Stimulated activated CD4-positive, alpha-beta T cell treated with anti-CD3 and anti-CD28 coated beads, Interleukin-2, amount 100 ng/mL, for 4 hours (primary cell): ENCODE data around the gene ZXDC.

Experiments
- DNase-seq: peaks from one replicate; pipeline ENCODE4 v3.0.0-alpha.2; 2020; ENCODE audit warnings: low read depth

ZXDC gene

DNA sequence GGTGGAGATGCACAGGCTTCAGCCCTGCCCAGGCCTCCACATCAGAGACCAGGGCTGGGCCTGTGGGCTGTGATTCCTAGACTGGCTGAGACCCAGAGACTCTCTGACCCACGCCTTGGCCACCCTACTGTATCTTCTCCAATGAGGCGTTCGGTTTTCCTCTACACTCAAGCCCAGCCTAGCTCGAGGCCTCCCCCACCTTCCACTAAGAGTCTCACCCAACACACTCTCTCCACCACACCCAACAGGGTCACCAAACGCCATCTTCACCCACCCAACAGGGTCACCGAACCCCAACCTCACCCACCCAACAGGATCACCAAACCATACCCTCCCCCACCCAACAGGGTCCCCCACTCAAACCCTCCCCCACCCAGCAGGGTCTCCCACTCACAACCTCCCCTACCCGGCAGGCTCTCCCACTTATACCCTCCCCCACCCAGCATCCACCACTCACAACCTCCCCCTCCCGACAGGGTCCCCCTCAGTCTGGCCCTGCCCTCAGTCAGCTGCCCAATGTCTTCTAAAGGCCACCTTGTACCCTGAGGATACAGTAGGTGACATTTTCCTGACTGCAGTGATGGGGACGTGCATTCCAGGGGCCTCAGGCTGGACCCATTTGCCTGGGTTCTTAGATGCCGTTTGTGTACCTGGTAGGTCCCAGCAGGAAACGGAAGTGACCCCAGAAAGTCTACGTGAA is 60.6 kb downstream of the ZXDC start:
- DNase-seq = no peak

DNA sequence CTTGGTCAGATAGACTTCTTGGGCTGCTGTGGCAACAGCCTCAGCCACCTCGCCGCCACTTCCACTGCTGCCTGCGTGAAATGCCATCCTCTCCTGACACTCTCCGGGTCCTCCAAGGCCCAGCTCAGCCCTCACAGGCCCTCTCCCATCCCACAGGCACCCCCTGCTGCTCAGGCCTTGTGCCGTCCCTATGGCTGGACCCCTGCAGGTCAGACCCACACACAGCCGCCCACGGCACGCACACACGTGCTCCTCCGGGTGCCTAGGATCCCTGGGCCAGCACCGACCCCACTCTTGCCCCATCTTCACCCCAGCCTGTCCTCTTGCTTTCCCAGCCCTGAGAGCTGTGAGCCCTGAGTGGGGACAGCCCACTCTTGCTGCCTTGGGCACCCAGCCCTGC is 61.3 kb downstream of the ZXDC start:
- no peak for DNase-seq

DNA sequence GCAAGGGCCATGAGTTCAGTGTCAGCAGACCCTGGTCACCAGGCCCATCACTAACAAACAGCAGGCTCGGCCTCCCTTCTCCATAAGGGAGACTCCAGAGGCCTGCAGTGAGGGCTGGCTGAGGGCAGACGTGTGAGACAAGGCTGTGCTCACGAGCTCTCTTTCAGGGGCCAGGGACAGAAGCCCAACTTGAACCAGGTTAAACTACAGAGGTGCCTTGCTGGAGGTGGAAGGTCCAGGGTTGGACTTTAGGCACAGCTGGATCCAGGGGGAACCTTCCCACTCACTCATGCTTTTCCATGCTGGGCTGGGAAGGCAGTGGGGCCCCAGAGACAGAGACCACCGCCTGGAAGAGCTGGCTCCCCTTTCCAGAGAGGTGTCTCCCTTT is 62.0 kb downstream of the ZXDC start:
- DNase-seq = no peak

DNA sequence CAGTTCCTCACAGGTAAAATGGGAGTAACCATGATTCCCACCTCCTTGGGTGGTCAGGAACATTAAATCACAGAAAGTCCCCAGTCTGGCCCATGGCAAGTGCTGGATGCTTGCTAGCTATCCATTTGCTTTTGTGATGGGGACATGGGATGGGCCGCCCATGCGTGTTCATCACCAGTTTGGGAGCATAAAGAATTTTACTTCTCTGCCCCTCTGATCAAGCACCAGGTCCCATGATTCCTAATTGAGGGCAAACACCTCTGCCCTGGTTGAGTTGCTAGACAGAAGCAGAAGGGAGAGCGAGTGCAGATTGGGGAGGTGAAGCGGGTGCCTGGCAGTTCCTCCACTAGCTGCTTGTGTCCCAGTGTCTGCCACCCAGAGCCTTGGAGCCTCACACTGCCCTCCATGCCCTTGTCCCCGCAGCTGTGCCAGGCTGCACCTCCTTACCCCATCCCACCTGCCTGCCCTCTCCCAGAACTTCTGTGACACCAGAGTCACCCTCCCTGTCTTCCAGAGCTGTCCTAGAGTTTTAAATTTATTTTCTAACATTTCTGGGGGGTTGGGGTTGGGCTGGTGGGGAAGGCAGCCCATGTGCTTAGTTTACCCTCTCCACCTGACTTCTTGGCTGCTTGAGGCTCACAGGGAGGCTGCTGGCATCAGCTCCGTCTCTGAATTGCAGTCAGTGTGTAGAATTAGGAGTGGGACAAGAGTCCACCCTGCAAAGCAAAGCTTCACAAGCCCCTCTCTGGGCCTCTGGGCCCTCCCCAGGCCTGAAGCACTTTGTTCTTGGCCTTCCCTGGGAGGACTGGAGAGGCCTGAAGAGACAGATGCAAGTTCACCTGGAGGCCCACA is 62.6 kb downstream of the ZXDC start:
- no peak for DNase-seq

DNA sequence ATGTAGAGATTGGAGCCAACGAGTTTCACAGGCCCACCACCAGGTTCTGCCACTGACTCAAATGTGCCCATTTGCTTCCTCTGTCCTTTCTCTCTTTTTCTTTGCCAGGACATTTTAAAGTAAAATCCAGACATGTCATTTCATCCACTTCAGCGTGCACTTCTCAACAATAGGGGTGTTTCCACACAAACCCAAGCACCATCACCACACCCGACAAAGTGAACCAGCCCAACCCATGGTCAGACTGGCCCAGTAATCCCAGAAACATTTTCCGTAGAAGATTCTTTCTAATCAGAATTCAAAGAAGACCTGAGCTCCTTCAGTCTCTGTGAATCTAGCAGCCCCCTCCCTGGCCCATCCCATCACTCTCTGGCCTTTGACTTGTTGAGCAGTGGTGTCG is 67.6 kb downstream of the ZXDC start:
- DNase-seq = no peak

DNA sequence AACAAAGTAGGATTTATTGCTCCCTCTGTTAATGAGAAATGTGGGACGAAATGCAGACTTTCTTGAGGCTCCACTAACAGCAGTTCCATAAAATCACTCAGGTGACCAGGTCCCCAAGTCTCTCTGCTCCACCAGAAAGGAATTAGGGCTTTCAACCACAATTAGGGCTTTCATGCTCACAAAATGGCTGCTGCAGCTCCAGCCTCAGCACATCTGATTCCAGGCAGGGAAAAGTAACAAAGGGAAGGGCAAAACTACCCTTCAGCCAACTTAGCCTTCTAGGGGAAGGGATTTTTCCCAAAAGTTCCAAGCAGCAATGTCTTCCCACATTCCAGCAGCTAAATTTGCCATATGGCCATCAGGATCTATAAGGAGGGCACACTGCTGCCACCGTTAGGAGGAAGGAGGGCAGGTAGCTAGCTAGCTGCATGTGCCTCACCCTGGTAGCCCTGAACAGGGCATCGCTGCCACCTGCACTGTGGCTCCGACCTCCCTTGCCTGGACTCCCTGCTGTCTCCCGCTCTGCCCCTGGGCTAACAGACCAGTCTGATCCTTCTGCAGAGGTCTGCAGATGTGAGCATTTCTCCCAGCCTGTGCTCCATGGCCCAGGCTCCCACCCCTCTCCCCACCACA is 68.2 kb downstream of the ZXDC start:
- no peak for DNase-seq

DNA sequence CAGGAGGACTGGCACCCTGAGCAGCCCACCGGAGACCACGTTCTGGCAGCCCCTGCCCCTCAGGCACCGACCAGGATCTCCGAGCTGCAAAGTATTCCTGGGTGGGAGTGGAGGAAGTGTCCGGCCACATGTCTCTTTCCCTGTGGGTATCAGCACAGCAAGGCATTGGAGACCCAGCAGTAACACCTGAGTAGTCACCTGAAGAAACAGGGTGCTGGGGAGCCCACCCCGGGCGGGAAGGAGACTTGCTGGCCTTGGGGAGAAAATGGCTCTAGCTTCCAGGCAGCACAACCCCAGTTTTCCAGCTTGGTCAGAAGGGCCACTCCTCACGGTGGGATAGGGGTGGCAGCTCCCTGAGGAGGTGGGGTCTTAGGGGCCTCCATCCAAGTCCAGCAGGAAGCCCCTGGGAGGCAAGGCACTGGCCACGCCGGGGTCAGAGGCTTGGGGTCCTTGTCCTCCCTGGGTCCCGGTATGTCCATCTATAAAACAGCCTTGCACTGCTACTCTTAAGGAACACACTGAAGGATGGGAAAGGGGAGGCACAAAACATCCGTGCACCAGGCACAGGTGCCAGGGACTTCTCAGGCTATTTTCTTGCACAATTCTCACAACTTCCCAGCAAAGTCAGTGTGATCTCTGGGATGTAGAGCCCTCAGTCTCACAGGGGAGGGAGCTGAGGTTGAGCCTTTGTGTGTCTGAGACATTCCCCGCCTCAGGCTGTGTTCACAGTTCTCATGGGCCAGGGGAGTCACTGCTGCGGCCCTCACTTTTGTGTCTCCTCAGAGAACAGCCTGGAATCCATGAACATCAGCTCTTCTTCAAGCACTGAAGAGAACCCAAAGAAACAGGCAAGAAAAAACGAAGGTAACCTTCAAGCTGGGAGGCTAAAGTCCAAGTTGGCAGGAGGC is 69.0 kb downstream of the ZXDC start:
- no peak for DNase-seq

DNA sequence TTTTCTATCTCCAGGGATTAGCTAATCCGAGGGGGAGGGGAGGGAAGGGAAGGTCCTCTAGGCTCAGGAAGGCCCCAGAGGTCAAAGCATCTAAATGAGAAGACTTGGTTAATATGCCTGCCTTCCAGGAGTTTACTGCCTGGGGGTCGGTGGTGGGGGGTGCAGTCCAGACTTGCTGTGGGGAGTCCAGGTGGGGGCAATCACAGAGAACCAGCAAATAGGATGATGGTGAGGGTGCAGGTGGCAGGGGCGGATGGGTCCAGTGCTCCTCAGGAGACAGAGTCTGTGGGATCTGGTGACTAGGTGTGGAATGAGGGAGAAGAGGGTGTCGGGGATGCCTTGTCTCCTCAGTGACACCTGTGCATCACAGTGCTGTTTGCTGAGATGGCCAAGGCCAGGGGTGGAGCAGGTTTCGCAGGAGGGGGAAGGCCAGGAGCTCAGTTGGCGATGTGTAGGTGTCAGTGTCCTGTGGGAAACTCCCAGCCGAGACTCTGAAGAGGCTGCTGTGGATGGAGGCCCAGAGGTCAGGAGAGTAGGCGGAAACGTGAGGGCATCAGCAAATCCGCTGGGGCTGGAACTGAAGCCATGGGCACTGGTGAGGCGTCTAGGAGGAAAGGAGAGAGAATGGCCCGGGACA is 72.9 kb downstream of the ZXDC start:
- DNase-seq = no peak

DNA sequence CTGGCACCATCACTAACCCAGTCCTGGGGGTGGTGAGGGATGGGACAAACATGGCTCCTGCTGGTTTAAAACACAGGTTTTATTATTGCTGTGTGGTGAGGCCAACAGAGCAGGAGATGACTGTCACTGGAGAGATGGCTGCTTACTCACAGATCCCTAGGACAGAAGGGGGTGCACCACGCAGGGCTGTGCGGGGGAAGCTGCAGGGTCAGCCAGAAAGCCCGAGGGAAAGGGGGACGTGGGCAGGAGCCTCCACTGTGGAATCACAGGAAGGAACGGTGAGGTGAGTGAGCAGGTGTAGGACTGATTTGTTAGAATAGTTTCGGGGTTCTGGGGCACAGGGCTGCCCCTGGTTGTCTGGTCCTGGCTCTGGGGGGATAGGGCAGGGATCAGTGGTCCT is 73.5 kb downstream of the ZXDC start:
- no peak for DNase-seq

DNA sequence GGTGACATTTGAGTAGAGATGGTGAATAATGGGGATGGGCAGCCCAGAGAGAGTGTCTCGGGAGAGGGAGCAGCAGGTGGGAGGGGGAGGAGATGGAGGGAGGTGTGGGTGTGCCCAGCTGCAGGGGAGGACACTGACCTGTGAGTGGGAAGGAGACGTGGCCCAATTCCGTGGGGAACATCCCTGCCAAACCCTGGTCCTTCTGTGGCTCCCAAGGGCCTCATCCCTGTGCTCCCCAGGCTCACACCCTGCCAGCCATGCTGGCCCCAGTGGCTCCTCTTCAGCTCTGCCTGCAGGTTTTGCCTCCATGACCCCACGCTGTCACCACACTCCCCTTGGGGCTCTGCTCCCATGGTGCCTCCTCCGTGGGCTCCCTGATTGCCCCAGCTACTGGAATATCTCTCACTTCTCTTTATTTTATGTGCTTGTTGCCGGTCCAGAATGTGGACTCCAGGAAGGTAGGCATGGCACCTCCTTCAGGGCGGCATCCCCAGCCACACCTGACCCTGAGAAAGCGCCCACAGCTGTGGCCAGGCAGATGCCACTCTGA is 74.0 kb downstream of the ZXDC start:
- no peak for DNase-seq

DNA sequence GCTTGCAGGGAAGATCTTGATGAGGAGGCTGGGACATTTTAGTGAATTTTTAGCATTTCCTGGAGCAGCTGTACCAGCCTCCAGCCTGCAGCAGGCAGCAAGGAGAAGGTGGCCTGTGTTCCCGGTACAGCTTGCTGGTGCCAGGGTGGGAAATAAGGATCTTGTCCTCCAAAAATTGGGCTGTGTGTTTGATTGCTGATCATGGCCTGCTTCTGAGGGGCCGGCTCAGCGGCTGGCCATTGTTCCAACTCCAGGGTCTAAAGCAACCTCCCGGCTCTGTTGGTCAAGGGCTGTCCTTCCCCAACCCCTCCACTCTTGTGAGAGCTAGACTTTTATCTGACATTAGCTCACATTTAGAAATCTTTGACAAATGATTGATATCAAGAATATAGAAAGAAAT is 75.9 kb downstream of the ZXDC start:
- DNase-seq = no peak

DNA sequence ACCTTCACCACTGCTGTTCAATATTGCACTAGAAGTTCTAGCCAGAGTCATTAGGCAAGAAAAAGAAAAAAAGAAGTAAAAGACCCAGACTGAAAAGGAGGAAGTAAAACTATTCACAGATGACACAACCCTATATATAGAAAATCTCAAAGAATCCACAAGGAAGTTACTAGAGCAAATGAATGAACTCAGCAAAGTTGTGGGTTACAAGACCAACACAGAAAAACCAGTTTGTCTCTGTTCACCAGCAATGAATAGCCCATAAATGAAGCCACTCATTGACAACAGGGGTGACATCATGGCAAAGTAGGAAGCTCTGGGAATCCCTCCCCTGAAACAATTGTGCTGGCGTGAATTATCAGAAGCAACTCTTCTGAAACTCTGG is 76.3 kb downstream of the ZXDC start:
- DNase-seq = no peak

DNA sequence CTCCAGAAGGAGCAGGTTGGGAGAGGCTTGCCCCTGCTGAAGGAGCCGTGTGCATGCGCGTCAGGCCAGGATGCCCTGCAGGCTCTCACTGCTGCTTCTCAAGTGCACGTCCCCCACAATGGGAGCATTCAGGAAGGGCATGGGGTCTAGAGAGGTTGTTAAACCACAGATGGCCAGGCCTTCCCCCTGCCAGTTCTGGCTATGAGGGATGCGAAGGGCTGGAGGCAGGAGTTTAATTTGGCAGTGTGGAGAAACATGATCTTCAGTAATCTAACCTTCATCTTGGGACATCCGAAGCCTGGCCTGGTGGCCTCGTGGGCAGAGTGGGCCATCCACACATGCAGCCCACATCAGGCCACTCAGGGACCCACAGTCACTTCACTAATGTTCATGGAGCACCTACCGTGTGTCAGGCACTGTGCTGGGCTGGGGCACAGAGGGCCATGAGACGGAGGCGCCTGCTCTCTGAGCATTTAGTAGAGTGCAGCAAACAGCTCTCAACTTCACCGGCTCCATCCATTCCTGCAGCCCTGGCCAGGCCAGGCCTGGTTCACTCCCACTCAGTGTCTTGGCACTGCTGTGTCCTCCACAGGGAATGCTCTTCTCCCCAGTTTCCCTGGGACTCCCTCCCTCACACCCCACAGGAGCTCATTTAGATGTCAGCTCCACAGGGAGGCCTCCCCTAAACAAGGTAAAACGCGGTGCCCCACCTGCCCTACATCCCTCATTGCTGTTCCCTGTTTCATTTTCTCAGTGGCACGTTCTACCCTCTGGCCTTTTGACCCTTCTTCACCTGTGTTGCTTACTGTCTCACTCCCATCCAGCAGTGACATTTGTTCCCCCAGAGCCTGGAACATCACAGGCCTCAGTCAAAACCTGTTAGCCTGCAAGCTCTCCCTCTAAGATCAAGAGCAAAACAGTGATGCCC is 77.0 kb downstream of the ZXDC start:
- no peak for DNase-seq

DNA sequence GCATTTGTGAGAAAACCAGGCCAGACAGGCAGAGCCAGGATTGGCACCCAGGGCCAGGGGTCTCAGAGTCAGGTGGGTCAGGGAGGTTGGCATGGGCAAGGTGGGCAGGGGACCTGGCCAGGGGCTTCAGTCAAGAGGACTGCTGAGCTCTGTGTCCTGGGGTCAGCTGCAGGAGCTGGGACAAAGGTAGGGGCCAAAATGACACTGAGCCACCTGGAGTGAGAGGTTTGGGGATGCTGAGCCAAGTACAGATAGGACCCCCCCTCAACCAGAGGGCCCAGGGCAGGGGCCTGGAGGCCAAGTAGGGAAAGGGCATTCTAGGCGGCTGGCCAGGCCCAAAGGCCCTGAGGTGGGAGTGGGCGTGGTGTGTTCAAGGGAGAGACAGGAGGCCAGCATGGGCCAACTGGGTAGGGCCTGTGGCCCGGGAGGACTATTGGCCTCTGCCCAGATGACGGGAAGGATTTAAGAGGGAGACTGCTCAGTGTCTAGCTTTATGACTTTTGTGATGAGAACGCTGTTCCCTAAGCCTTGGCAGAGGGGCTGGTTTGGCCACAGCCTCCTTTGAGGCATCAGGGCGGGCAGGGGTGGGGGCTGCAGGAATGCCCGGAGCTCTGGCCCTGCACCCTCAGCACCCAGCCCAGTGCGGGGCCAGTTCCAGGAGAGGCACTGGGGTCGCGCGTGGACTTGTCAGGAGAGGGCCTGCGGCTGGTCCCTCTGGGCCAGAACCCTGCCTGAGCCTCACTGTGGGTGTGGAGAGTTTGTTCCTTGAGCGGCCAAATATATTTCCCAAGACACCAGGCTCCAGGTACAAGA is 77.9 kb downstream of the ZXDC start:
- DNase-seq = no peak

DNA sequence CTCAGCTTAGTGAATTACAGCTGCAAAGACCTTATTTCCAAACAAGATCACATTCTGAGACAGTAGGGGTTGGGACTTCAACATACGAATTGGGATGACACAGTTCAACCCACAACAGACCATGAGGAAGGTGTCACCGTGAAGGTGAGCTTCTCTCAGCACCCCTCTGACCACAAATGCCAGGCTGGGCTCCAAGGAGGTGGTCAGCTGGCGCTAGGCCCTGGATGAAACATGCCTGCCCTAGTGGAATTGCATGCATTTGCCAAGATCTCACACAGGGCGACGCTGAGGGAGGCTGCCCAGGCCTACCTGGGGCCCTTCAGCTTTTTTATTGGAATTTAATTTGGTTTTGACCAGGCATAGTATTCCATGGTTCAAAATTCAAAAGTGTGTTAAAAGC is 79.2 kb downstream of the ZXDC start:
- no peak for DNase-seq

DNA sequence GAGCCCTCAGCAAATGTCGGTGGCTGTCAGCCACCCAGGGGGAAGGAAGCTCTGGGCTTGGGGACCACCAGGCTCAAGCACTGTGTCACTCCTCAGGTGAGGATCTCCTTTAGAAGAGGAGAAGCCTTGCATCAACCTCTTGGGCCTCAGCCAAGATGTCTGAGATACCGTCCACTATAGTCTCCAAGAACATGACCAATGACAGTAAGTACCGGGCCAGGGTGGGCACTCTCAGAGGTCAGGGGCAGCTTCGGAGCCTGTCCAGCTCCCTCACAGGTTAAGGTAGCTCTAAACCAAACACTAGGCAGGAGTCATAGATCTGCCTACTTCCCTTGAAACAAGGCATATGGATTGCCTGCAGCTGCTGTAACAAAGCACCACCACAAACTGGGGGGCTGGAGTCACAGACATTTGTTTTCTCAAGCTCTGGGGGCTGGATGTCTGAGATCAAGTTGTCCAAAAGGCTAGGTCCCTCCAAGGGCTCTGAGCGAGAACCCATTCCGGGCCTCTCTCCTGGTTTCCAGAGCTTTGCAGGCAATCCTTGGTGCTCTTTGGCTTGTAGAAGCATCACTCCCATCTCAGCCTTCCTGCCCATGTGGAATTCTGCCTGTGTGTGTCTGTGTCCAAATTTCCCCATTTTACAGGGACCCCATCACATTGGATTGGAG is 79.7 kb downstream of the ZXDC start:
- no peak for DNase-seq

DNA sequence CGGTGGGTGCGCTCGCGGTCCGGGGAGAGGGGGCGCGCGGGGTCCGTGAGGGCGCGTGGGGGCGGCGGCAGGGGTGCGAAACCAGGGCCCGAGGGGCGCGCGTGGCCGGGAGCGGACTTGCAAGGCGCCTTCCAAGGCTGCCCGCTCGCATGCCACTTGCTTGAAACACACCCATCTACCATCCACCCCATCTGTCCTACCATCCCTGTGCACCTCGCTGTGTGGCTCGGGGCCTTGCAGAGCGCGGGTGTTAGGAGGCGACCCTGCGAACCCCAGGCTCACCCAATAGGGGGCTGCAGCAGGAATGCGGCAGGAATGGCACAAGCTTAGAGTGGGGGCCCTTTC is 80.7 kb downstream of the ZXDC start:
- DNase-seq = no peak

DNA sequence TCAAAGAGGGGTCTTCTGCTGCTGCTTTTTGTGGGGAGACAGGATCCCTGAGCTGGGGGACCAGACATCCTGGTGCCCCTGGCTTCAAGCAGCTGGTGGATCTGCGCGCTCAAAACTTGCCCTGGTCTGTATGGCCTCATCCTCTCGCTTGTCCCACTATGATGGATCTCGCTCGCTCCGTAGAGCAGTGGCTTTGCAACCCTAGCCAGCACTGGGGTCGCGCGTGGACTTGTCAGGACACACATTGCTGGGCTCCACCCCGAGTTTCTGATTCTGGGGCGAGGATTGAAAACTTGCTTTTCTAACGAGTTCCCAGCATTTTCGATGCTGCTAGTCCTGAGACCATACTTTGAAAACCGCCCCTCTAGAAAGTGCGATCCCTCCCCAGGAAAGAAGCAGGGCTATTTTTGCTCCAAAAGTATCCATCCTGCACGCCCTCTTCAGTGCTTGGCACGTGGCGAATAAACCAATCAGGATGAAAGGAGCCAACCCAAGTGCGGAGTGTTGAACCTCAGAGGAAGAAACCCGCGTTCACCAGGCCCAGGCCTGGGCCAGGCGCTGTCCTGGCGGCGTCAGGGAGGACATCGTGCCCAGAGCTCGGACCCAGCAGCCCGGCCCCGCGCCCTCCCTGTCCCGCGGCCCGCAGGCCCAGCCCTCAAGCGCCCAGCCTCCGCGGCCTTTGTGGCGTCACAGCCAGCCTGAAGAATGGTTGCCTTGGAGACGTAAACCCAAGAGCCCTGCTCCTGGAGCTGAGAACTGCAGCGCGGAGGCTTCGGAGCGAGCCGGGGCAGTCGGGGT is 81.3 kb downstream of the ZXDC start, which contains the start of gene CFAP100:
Gene CFAP100 (plus strand): TSS at position 731 of the 798 bp plus-strand sequence. CDS start 1,092 bp downstream, outside the sequence.
- DNase-seq = no peak
